Activated CD4-positive, alpha-beta T cell treated with anti-CD3 and anti-CD28 coated beads, Interleukin-2, Interleukin-6, amounts not matched to agents 100 ng/mL and 50 ng/mL, durations not matched to agents 16 hours and 8 hours (primary cell): ENCODE measurements around the gene MTA3.
A peak's percentile ranks its signal among the peaks of the same experiment; 100 is the strongest.
"Not testable (repeated sequence)": the region's sequence is repeated elsewhere in the genome, so short reads cannot be mapped to it uniquely, and the experiment has no call there.

Experiments
- DNase-seq: peaks from one replicate; pipeline ENCODE4 v3.0.0-alpha.2; 2020

The MTA3 gene

GRCh38 chr2:42614838-42615237 lies 46.4 kb downstream of the MTA3 start:
- DNase-seq: no peak

GRCh38 chr2:42618116-42618515 lies 49.7 kb downstream of the MTA3 start:
- no peak for DNase-seq

DNA sequence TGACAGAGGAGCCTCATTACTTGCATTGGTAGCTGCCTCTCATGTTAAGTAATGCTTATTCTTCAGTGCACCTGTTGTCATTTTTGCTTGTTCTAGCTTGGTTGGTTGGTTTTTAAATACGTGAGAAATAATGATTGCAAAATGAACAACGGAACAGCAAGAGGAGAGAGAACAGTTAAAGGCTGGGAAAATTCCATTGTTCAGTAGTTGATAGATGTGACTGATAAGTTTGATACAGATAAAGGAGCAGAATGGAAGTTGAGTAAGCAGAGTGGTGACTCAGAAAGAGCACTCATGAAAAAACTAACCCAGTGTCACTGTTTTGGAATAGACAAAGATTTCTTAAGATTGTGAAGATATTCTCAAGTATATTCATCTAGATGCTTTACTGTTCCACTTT lies 50.5 kb downstream of the MTA3 start:
- peak; percentile 36 for DNase-seq

DNA sequence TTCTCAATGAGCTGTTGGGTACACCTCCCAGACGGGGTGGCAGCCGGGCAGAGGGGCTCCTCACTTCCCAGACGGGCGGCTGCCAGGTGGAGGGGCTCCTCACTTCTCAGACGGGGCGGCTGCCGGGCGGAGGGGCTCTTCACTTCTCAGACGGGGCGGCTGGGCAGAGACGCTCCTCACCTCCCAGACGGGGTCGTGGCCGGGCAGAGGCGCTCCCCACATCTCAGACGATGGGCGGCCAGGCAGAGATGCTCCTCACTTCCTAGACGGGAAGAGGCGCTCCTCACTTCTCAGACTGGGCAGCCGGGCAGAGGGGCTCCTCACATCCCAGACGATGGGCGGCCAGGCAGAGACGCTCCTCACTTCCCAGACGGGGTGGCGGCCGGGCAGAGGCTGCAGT lies 53.2 kb downstream of the MTA3 start:
- DNase-seq: not testable (repeated sequence)

- DNase-seq: no peak
Measured at GRCh38 chr2:42622943-42623676, 54.7 kb downstream of the MTA3 start.

DNA sequence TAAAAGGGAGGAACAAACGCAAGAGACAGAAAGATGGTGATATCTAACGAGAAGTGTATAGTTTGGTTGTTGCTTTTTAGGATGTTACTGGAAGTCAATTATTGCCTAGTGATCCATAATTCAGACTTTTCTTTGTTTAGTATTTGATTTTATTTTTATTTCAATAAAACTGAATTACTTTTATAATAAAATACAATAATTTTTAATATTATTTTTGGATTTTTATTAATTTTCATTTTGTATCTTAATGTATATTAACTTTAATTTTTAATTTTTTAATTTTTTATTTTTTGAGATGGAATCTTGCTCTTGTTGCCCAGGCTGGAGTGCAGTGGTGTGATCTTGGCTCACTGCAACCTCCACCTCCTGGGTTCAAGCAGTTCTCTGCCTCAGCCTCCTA lies 55.6 kb downstream of the MTA3 start:
- DNase-seq: no peak

DNA sequence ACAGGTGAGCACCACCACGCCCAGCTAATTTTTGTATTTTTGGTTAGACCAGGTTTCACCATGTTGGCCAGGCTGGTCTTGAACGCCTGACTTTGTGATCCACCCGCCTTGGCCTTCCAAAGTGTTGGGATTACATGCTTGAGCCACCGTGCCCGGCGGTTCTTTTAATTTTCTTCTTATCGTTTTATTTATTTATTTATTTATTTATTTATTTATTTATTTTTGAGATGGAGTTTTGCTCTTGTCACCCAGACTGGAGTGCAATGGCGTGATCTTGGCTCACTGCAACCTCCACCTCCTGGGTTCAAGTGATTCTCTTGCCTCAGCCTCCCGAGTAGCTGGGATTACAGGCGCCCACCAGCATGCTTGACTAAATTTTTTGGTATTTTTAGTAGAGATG lies 59.6 kb downstream of the MTA3 start:
- DNase-seq: not testable (repeated sequence)

DNA sequence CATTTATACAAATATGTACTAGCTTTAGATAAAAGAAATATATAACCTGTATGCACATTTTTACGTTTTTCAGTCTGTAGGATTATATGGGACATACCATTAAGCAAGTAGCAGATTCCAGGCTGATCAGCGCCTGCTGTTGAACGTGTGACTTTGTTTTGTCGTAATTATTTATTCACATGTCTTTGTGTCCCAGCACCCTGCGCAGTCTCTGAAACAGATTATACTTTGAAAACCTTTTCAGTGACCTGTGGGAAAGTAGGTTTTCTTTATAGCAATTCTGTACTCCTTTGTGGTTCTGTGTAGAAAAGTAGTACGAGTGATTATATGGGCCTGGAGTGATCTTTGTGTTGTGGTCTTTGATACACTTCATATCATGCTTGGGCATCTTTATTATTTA lies 68.5 kb downstream of the MTA3 start:
- DNase-seq: no peak

DNA sequence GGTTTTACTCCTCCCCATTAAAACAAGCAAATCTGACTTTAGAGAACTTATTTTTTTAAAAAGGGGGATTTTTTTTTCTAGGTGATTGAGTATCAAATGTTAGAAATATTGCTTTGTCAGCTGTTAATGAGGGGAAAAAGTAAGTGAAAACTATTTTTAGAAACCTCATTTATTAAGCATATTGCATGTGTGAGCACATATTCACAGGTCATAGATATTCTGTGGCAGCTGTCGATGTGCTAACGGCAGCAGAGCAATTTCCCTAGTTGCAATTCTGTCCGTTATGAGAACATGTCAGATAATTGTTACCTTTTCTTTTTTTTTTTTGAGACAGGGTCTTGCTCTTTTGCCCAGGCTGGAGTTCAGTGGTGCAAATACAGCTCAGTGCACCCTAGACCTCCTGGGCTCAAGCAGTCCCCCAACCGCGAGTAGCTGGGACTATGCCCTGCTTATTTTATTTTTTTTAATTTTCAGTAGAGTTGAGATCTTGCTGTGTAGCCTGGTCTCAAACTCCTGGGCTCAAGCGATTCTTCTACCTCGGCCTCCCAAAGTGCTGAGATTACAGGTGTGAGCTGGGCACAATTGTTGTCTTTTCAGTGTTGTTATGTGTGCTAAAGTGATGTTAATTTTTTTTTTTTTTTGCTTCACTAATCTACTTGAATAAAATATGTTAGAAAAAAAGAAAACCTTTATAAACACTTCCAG lies 69.8 kb downstream of the MTA3 start:
- no peak for DNase-seq

GRCh38 chr2:42639340-42640077 lies 71.1 kb downstream of the MTA3 start:
- no peak for DNase-seq

- DNase-seq: no peak
Measured at GRCh38 chr2:42640261-42640660, 71.8 kb downstream of the MTA3 start.

DNA sequence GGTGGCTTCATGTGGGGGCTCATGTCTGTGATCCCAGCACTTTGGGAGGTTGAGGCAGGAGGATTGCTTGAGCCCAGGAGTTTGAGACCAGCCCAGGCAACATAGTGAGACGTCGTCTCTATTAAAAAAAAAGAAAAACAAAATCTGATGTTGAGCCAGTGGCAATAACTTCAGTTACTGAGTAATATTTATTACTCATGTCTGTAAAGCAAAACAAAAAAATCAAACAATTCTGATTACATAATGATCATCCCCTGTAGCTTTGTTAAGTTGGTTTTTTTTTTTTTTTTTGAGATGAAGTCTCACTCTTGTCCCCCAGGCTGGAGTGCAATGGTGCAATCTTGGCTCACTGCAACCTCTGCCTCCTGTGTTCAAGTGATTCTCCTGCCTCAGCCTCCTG lies 73.9 kb downstream of the MTA3 start:
- not testable (repeated sequence) for DNase-seq

- no peak for DNase-seq
Measured at GRCh38 chr2:42645551-42645950, 77.1 kb downstream of the MTA3 start.

DNA sequence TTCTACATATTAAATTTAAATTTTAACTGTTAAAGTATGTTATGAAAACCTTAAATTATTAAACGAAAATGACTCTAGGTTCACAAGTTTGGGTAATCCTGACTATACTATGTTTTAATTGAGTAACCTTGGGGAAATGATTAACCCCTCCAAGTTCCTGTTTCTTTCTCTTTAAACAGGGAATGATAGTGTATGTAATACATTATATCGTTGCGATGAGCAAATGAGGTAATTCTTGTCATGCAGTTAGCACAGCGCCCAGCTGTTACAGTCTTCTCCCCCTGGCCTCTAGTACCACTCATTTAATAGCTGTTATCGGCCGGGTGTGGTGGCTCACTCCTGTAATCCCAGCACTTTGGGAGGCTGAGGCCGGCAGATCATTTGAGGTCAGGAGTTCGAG lies 80.4 kb downstream of the MTA3 start:
- no peak for DNase-seq

DNA sequence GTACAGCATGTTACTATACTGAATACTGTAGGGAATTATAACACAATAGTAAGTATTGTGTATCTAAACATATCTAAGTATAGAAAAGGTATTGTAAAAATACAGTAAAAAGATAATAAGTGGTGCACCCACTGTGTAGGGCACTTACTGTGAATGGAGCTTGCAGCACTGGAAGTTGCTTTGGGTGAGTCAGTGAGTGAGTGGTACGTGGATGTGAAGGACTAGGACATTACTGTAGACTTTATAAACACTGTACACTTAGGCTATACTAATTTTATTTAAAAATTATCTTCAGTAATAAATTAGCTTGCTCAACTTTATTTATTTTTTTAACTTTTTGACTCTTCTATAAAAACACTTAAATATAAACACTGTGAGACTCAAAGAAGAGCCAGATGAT lies 82.6 kb downstream of the MTA3 start:
- DNase-seq: no peak

GRCh38 chr2:42652086-42652485 lies 83.7 kb downstream of the MTA3 start:
- peak; percentile 24 for DNase-seq

DNA sequence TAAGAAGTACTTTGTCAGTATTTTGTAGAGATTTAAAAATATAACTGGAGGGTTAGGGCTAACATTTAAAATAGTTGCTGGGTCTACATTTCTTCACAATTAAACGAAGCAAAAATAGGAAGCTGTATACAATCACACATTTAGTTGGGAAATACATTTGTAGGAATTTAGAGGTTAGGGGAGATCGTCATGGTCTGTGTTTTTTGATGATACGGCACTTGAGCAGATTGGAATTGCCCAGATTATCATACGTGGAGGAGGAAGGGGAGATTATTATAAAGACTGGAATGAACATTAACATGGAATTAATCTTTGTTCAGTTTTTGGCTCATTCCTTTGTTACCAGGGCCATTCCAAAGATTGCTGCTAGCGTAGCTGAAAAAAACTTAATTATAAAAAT lies 84.6 kb downstream of the MTA3 start:
- no peak for DNase-seq

DNA sequence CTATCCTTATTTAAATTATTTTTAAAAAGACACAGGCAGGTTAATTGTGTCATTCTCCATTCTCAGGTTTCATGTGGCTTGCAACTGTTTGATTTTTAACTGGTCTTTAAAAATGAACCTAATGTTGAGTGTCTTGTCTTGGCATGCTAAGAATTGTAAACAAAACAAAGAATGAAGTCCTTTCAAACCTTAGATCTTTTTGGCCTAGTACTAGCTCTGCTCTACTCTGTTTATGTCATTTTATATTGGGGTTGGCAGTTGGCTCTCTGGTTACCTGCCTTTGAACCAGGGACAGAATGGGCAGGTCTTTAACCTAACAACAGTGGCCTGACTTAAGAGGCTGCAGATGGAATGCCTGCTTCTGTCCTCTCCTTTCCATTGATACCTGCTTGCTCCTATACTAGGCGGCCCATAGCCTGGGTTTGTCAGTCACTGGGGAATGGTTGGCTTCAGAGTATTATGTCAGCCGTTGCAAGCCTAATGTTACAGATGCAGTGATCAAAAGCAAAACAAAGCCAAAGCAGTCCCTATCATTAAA lies 85.5 kb downstream of the MTA3 start:
- DNase-seq: no peak

DNA sequence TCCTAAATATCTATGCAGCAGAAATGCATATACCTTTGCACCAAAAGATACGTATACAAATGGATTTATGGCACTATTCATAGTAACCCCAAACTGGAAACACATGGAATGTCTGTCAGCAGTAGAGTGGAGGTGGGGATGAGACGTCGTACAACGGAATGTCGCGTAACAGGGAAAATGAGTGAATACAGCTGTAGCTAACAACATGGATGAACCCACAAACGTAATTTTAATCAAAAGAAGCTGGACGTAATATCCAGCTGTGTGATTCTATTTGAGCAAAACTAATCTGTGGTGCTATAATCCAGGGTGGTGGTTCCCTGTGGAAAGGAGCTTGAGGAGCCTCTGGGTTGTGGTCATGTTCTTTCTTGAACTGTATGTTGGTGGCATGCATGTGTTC lies 89.9 kb downstream of the MTA3 start:
- DNase-seq: no peak

DNA sequence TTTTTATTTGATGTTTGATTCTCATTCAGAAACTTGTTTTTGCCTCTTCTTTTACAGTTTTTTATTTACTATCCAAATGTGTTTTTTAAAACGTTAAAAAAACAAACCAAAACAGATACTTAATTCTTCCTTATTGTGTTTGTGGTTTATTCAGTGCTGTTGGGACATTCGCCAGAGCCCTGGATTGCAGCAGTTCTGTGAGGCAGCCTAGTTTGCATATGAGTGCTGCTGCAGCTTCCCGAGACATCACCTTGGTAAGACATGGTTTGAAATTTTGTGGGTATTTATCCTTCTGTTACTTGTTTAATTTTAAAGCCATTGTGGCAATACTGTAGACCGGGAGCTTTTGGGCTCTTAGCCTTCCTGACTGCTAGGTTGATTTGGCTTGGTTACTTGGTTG lies 91.2 kb downstream of the MTA3 start:
- DNase-seq: no peak

DNA sequence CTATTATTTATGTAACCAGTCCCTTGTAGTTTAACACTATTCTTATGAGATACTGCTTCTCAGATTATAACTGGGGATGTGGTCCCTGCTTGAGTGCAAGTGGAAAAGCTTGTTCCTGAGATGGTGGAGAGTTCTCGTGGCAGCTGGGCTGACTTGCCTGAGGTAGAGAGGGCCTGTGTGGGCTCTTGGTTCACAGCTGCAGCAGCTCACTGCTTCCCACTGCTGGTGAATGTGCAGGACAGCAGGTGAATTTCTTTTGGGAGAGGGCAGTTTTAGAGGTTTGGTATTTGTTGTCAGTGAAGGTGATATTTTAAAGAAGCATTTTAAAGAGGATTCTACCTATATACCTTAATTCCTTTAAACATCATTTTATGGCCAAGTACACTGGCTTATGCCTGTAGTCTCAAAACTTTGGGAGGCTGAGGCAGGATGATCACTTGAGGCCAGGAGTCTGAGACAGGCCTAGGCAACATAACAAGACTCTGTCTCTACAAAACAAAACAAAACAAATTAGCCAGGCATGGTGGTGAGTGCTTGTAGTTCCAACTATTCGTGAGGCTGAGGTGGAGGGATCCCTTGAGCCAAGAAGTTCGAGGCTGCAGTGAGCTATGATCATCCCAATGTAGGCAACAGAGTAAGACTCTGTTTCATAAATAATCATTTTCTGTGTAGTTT lies 94.8 kb downstream of the MTA3 start:
- peak; percentile 78 for DNase-seq

GRCh38 chr2:42663828-42664227 lies 95.4 kb downstream of the MTA3 start:
- no peak for DNase-seq

DNA sequence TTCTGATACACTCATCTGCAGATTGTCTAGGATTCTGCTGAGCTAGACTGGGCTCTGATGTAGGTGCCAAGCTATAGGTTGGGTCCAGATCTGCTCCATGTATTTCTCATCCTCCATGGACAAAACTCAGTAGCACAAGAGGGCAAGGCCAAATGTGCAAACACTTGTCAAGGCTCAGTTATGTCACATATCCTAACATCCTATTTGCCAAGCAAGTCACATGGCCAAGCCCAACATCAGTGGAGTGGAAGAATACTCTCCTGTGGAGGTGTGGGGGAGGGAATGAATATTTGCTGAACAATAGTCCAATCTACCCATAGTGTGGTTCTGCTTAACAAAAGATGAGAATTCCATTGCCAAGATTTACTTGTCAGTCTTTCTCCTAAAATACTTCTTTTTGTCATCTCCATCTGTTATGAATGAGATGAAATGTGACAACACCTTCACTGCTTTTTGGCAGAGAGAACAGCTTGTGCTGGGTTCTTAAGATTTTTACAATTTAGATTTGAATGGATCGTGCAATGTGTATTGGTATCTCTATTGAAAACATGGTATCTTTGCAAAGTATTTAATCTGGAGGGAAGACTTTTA lies 105.7 kb downstream of the MTA3 start:
- DNase-seq: no peak
